WI38 (cell line): ENCODE results near the gene NAT10.
"Not testable (repeated sequence)": the region's sequence is repeated elsewhere in the genome, so short reads cannot be mapped to it uniquely, and the experiment has no call there.

Experiments used
- H3K4me3 ChIP-seq: 2 replicates; pipeline ENCODE4 v1.5.1; 2011; ENCODE audit warnings: low read depth, mild to moderate bottlenecking, control low read depth, low read length
- CTCF ChIP-seq: IDR thresholded peaks from 2 replicates; pipeline ENCODE4 v1.5.1; 2012; ENCODE audit warnings: low read depth, mild to moderate bottlenecking, control low read depth, low read length

The NAT10 gene

GRCh38 chr11:34105079-34105956 is at the start of gene NAT10:
Gene NAT10 (plus strand): TSS chr11:34105629. CDS start chr11:34108226, 2,597 bp downstream.
- TF ChIP-seq CTCF, result 0 out of 2 replicates have a peak, but pooled peaks have one; percentile 4

GRCh38 chr11:34056672-34057071 is 48.8 kb upstream of the NAT10 start:
- TF ChIP-seq CTCF, result no peak
- no peak overlapping the region for H3K4me3 ChIP-seq

More at GRCh38 chr11:34105079-34105956, at the start of gene NAT10:
- H3K4me3 ChIP-seq, result peak within 1 kb of the TSS; percentile 91

GRCh38 chr11:34063061-34063795 is 42.2 kb upstream of the NAT10 start:
- no peak for TF ChIP-seq CTCF
- H3K4me3 ChIP-seq, result no peak overlapping the region

GRCh38 chr11:34064291-34064690 is 41.1 kb upstream of the NAT10 start:
- H3K4me3 ChIP-seq, result no peak overlapping the region
- TF ChIP-seq CTCF, result no peak

GRCh38 chr11:34065505-34066203 is 39.8 kb upstream of the NAT10 start:
- peak; percentile 16; the same call in 1 of the 2 replicates for TF ChIP-seq CTCF
- H3K4me3 ChIP-seq, result no peak overlapping the region

- H3K4me3 ChIP-seq, result not testable (repeated sequence)
Observed at GRCh38 chr11:34066766-34067165, 38.7 kb upstream of the NAT10 start.

- TF ChIP-seq CTCF, result no peak
- no peak overlapping the region for H3K4me3 ChIP-seq
Observed at GRCh38 chr11:34067383-34068065, 37.9 kb upstream of the NAT10 start.
